SK-N-MC (cell line): Measurements from ENCODE around the gene SIAH3.

ENCODE experiments used
- DNase-seq: peaks from one replicate; pipeline ENCODE4 v3.0.0-alpha.2; 2011; ENCODE audit warnings: low read depth, low spot score
- H3K27ac ChIP-seq: fragments of 200-600 bp; sonication (generic); 2 replicates; pipeline ENCODE4 v1.5.1; 2016; ENCODE audit warnings: mixed run types
- H3K36me3 ChIP-seq: fragments of 200-600 bp; sonication (generic); 2 replicates; pipeline ENCODE4 v1.6.1; 2017; ENCODE audit warnings: antibody characterized with exemption, low read length, mixed read lengths; ENCODE audit not compliant: insufficient read depth
- H3K4me3 ChIP-seq: fragments of 200-600 bp; sonication (generic); 2 replicates; pipeline ENCODE4 v1.5.1; 2016
- H3K9ac ChIP-seq: fragments of 200-600 bp; sonication (generic); 2 replicates; pipeline ENCODE4 v1.8.0; 2017; ENCODE audit warnings: mixed run types, mixed read lengths; ENCODE audit not compliant: insufficient read length
- H3K9me3 ChIP-seq: fragments of 200-600 bp; sonication (generic); 2 replicates; pipeline ENCODE4 v1.6.1; 2017; ENCODE audit warnings: low read depth, mild to moderate bottlenecking, antibody characterized with exemption, low read length, moderate library complexity, mixed read lengths
- EZH2 ChIP-seq: fragments of 200-600 bp; sonication (generic); IDR thresholded peaks from one replicate; pipeline ENCODE4 v1.6.1; 2017; ENCODE audit warnings: antibody characterized with exemption
- FOXP2 ChIP-seq: optimal IDR thresholded peaks from 2 replicates; pipeline ENCODE3; 2011; ENCODE audit warnings: mild to moderate bottlenecking, moderate library complexity; ENCODE audit not compliant: insufficient read depth; ENCODE audit errors: extremely low read length, control extremely low read depth
- POLR2AphosphoS5 ChIP-seq: IDR thresholded peaks from 2 replicates; pipeline ENCODE4 v1.6.1; 2012; ENCODE audit warnings: mild to moderate bottlenecking, low read depth, low read length, borderline replicate concordance

The SIAH3 gene

DNA sequence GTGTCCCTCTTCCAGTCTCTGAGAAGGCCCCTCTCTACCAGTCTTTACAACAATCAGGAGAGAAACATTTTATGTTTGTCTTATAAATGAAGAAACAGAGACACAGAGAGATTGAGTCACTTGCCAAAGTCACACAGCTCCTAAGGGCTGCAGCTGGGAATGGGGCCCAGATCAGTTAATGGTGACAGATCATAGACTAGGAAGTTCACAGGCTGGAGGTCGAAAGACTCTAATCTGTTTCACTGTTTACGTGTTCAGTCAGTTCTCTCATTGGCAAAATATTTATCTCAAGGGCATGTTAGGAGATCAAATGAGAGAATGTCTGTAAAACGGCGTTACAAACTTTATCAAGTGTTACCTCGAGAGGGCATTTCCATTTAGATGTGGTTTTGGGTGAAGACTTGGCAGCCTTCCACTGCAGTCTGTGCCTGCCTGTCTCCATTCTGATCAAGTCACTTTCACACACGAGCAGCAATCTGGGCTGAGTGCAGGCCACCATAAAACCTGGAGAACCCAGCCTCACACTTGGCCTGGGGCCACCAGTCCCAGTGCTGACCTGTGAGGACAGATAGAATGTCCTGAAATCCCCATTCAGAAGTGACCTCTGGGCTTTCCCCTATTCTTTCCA lies 65.1 kb downstream of the SIAH3 start:
- no peak overlapping the region; the same call in 1 of the 2 replicates for H3K4me3 ChIP-seq
- H3K27ac ChIP-seq: no peak overlapping the region
- H3K9me3 ChIP-seq: no peaks in the 10 kb centered on the region
- DNase-seq: no peak
- no peaks in the 10 kb centered on the region for H3K36me3 ChIP-seq
- no peak overlapping the region for H3K9ac ChIP-seq
- TF ChIP-seq FOXP2 (no peak), EZH2 (no peak), POLR2AphosphoS5 (no peak)

DNA sequence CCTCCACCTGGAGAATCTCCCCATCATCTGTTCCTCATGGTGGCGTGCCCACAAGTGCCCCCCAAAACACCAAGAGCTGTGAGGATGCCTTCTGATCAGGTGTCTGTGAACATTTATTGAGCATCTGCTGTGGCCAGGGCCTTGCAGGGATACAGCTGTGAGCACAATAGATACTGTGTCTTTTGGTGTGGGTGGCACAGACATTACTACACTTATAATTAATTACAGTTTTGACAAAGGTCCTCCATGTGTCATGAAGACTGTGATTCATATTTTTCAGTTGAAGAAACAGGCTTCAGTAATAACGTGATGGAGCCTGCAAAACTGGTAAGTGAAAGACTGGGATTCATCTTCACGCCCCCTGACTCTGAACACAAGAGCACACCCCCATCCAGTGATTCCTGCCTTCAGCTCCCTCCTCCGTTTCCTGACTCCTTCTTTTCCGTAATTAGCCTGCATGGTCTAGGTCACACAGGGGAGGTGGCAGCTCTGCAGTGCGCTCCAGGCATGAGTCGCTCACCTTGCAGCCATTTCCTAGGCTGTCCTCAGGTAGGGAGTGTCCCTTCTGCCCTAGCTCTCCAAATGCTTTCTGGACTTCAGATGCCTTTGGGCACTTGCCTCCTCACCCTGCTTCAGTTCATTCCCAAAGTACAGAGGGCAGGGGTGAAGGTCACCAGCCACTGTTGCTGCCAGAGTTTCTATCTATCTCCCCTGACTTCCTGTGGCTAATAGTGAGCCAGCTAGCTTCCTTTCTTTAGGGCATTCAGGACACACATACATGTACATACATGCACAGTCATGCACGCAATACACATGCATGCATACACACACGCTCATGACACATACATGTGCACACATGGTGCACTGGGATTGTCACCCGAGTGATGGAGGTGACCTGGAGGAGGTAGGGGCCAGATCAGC lies 66.5 kb downstream of the SIAH3 start:
- no peak for DNase-seq
- Histone ChIP-seq H3K9me3 (no peaks in the 10 kb centered on the region), H3K36me3 (no peaks in the 10 kb centered on the region), H3K27ac (no peak overlapping the region), H3K4me3 (no peak overlapping the region), H3K9ac (no peak overlapping the region)
- TF ChIP-seq EZH2 (no peak), FOXP2 (no peak), POLR2AphosphoS5 (no peak)

DNA sequence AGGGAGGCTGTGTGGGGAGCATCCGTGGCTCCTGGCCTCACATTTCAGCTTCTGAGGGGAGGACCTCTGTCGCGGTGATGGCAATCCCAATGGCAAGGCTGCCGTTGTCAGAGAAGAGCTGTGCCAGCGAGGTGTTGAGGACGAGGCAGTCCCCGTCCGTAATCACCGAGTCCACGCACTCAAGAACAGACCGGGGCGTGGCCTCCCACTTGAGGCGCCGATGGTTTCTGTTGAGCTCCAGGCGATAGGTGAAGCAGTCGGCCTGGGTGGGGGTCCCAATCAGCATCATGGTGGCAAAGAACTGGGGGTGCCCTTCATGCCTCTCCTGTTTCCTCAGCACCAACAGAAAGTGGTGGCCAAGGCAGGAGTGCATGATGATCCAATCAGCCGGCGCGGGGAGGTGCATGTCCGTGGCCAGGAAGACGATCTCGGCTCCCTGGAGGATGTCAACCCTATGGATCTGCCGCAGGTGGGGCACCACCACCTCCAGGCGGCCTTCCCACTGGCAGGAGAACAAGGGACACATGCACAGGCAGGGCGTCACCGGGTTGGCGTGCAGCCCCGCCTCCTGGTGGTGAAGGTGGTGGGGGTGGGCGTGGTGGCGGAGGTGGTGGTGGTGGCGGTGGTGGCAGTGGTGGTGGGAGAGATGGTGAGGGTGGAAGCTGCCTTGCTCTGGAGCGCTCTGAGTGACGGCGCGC lies 68.1 kb downstream of the SIAH3 start:
- TF ChIP-seq EZH2 (no peak), POLR2AphosphoS5 (no peak), FOXP2 (no peak)
- no peak for DNase-seq
- Histone ChIP-seq H3K36me3 (no peaks in the 10 kb centered on the region), H3K9ac (no peak overlapping the region), H3K9me3 (no peaks in the 10 kb centered on the region), H3K27ac (no peak overlapping the region), H3K4me3 (no peak overlapping the region)

DNA sequence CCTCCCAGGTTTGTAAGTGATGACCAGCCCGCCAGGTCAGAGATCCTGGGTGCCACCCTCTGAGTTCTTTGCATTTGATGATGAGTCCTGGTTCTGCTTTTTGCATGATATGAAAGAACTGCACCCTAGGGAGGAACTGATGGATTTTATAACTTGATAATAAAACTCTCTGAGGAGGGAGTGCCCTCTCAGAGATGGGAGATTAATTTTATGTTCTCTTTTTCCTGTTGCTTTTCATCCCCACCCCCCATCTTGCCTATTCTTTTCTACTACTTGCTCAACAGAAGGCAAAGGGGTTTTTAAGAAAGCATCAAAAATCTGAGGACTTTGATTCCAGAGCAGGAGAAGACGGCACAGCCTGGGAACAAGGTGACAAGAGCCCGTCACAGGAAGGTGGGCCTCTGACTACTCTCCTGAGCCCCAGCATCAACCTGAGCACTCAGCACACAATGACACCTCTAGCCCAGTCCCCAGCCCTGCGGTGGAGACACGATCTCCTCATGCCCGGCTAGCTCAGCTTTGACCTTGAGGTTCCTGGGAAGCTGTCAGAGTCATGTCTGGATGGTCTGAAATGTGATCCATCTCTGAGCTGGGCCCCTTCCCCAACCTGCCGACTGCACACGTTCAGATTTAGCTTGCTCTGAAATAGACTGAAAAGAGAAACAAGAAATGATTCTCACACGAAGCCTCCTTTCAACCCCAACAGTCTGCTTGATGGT lies 69.1 kb downstream of the SIAH3 start:
- TF ChIP-seq POLR2AphosphoS5 (no peak), EZH2 (no peak), FOXP2 (no peak)
- no peak for DNase-seq
- no peaks in the 10 kb centered on the region for H3K9me3 ChIP-seq
- H3K4me3 ChIP-seq: peak overlapping the region; percentile 12; the same call in 1 of the 2 replicates
- H3K36me3 ChIP-seq: no peaks in the 10 kb centered on the region
- H3K9ac ChIP-seq: no peak overlapping the region
- H3K27ac ChIP-seq: no peak overlapping the region

DNA sequence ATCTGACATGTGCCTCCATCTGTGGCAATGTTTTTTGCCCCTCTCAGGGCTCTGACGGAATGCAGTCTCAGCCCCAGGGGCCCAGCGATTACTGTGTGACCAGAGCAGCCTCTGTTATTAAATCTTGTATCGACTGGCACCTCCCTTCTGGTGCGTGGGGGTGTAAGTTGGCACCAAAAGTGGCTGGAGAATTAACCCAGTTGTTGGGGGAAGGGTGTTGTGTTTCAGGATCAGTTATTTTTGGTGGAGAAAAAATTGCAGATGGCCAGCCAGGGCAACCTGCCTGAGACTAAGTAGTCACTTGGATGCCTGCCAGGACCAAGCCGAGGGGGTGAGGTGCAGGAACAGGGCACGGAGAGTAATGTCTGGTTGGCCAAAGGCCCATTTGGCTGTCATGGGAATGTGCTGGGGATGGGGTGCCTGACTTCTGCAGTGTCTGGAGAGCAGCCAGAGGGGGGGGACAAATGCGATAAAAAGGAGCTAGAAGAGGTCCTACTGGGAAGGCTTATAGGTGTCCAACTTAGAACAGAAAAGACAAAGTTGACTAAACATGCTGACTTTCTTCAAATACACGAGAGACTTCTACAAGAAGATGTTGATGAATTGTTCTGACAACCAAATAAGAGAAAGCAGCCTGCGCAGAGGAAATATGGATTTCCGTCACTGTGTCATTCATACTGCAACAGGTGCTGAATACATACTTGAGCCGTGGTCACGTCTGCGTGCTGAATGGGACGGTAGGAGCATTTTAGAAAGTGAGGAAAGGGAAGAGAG lies 69.8 kb downstream of the SIAH3 start:
- no peak overlapping the region for H3K27ac ChIP-seq
- H3K9me3 ChIP-seq: no peaks in the 10 kb centered on the region
- TF ChIP-seq POLR2AphosphoS5: no peak
- peak overlapping the region; percentile 12; the same call in 1 of the 2 replicates for H3K4me3 ChIP-seq
- no peak overlapping the region for H3K9ac ChIP-seq
- no peaks in the 10 kb centered on the region for H3K36me3 ChIP-seq
- no peak for DNase-seq

DNA sequence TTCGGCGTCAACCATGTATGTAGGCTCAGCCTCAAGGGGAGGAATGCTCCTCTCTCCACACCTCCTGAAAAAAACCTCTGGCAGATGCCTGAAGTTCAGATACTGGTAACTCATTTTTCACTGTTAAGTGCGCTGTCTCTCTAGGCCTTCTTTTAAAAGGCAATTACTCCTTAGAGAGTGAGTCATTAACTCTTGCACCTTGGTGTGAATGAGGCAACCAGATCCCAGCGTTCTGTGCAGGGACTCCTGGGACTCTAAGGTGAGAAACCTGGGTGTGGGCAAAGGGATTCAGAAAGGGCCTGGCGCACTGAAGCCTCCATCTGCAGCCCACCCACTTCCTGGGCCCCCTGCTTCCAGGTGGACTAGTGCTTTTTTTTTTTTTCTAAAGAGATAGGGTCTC lies 71.7 kb downstream of the SIAH3 start:
- Histone ChIP-seq H3K9me3 (no peaks in the 10 kb centered on the region), H3K9ac (no peak overlapping the region), H3K36me3 (no peaks in the 10 kb centered on the region), H3K4me3 (no peak overlapping the region), H3K27ac (no peak overlapping the region)
- TF ChIP-seq POLR2AphosphoS5 (no peak), FOXP2 (no peak), EZH2 (no peak)
- DNase-seq: no peak

DNA sequence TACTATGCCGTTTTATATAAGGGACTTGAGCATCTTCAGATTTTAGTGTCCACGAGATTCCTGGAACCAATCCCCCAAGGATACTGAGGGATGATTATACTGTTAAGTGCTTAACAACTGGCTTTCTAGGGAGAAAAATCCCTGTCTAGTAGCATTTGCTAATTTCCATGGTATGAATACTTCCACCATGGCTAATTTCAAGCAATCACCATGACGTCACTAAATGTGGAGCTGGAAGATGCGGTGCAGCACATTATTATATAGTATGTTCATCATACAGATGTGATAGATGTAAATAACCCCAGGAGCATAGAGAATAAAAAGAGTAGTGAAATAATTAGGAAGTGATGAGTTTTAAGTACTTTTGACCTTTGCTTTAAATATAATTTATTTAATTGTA lies 72.7 kb downstream of the SIAH3 start:
- TF ChIP-seq FOXP2 (no peak), EZH2 (no peak), POLR2AphosphoS5 (no peak)
- DNase-seq: no peak
- H3K9me3 ChIP-seq: no peaks in the 10 kb centered on the region
- no peak overlapping the region for H3K27ac ChIP-seq
- H3K36me3 ChIP-seq: no peaks in the 10 kb centered on the region
- no peak overlapping the region for H3K4me3 ChIP-seq
- H3K9ac ChIP-seq: no peak overlapping the region
